ENCODE results near the gene GFRA1. TPM values are rescaled to one million over a fixed set of nuclear protein-coding genes. Genes with fewer than 3 reads are reported as not detected.

The GFRA1 gene
- total and polyA plus RNA-seq, 2 of the 8 experiments (the other 6 are each of a cell fraction or from before 2014, with no cell fraction given), result 1.1 to 2.0 TPM

- TF ChIP-seq CTCF (IDR thresholded peaks at IDR 0.05; ENCODE audit: control extremely low read depth in 1 of 3, insufficient read depth in 1 of 3, low read depth in 1 of 3, low read length in 3 of 3), result no peak
- TF ChIP-seq TEAD4 (IDR thresholded peaks at IDR 0.05; ENCODE audit: low read depth, low read length), result no peak
- TF ChIP-seq KDM1A (IDR thresholded peaks at IDR 0.05; ENCODE audit: borderline replicate concordance, low read length), result no peak
- TF ChIP-seq EZH2 (IDR thresholded peaks at IDR 0.05; ENCODE audit: low read depth, low read length, severe bottlenecking), result no peak
Observed at GRCh38 chr10:116201011-116201410, 72.0 kb downstream of the GFRA1 start (continued).
